HG02623 (cell line): ENCODE data around the gene KLLN.
"Not testable (repeated sequence)": the region's sequence is repeated elsewhere in the genome, so short reads cannot be mapped to it uniquely, and the experiment has no call there.

Source experiments
- ATAC-seq: cut with Tn5 transposase; IDR thresholded peaks from one replicate; pipeline ENCODE4 v1.9.1; 2021; ENCODE audit warnings: moderate library complexity; ENCODE audit not compliant: unreplicated experiment

The KLLN gene

DNA sequence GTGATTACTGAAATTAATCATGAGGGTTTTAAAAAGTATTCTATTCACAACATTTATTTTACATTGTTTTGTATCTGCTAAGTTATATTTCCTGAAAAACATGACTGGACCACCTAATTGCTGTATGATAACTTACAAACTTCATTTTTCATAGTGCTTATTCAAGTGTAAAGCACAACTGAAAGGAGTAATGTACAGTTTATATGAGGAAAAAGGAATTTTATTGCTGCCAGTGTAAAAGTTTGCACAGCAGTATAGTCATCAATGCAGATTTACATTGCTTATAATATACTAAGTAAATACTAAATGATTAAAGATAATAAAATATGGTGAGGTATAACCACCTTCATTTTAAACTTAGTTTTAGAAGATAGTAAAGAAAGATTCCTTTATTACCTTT is 4.1 kb upstream of the KLLN start:
- no peak for ATAC-seq

DNA sequence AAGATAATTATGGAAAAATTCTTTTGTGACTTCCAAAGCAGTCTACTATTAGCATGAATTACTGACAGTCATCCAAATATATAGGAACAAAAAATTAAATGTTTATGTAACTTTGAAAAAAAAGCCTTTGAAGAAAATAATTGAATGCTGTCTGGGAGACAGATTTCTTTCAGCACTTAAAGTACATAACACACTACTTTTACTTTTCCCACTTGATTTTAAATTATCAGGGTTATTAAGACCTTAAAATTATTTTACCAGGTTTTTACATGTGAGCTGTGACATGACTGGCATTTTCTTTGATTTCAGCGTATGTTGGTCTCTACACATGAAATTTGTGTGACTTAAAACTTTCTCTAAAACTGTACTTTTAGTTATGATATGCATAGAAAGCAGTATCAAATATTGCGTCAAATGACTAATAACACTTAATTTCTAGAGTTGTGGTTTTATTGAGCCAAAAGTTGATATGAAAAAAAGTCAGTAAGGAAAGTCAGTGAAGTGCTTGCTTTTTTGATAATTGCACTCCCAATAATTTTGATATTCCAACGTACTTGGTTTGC is 3.2 kb upstream of the KLLN start:
- ATAC-seq, result no peak

DNA sequence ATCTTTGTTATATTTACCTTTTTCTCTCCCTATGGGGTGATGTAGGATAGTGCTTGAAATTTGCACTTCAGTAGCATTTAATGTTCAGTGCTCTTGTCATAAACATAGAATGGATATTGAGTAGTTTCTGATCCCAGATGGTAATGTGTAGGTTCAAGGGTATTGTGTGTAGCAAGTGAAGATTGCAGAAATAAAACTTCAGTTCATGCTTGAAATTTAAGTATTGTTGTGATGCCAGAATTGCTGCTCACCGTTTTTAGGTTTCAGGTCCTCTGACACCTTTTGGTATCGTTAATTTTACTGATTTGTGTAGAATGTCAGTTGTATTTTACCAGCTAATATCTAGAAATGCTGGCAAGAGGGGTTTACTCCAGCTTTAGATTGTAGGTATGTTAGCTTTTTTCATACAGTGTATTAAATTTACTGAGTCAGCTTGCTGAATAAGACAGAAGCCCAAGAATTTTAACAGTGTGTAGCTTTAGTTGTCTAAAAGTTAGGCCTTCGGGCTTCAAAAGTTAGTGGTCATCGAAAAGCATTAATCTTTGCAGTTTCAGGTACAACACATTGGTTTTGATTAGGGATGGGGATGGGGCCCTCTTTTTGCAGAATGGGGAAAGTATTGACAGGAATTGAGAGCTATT is 2.0 kb upstream of the KLLN start:
- ATAC-seq, result no peak

DNA sequence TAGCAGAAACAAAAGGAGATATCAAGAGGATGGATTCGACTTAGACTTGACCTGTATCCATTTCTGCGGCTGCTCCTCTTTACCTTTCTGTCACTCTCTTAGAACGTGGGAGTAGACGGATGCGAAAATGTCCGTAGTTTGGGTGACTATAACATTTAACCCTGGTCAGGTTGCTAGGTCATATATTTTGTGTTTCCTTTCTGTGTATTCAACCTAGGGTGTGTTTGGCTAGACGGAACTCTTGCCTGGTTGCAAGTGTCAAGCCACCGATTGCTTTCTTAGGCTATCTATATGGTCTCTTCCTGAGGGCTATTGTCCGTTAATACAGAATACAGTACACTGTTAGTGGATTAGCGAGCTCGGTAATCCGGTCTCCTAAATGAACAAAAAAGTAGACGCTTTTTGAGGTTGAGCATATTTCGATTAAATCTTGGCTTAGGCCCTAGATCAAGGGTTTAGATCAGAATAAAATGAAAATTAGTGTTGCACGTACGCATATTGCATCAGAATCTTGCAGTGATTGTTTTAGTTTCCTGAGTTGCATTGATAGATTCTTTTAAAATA is 1.2 kb upstream of the KLLN start:
- no peak for ATAC-seq

DNA sequence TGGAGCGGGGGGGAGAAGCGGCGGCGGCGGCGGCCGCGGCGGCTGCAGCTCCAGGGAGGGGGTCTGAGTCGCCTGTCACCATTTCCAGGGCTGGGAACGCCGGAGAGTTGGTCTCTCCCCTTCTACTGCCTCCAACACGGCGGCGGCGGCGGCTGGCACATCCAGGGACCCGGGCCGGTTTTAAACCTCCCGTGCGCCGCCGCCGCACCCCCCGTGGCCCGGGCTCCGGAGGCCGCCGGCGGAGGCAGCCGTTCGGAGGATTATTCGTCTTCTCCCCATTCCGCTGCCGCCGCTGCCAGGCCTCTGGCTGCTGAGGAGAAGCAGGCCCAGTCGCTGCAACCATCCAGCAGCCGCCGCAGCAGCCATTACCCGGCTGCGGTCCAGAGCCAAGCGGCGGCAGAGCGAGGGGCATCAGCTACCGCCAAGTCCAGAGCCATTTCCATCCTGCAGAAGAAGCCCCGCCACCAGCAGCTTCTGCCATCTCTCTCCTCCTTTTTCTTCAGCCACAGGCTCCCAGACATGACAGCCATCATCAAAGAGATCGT is 690 bp upstream of the KLLN start:
- not testable (repeated sequence) for ATAC-seq

DNA sequence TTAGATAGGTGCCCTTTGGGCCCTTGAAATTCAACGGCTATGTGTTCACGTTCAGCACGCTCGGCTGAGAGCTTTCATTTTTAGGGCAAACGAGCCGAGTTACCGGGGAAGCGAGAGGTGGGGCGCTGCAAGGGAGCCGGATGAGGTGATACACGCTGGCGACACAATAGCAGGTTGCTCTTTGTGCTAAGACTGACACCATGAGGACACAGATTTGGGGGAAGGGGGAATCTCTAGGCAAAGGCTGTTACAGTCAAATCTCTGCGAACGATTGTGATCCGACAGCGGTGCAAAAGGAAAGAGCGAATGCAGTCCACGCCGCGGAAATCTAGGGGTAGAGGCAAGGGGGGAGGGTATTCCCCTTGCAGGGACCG is 667 bp downstream of the KLLN start:
- ATAC-seq, result peak; percentile 13

DNA sequence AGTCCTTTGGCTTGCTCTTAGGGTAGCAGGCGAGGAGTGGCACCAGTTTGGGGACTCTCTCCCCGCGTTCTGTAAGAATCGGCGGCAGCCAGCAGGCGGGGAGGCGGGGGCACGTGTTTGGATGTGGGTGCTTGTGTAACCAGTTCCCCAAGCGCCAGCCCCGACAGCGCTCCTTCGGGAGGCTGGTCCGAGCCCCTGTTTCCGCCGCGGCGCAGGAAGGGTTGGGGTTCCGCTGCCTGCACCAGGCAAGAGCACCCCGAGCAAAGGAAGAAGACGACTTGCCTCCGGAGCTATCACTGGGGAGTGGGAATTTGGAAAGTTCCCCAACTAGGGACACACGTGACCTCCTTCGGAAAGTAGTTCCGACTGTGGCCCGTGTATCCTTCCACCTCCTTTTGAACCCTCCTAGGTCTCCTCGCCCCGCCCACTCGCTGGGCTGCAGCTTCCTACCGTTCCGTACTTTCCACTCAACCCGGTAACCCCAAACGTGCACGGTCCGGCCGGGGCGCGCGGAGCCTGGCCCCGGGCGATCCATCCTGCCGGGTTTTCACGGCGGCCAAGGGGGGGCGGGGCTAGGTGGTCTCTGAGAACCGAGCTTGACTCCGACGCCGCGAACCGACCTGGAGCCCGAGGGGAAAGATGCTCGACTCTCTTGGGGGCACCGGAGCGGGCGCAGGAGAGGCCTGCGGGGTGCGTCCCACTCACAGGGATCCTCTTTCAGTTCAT is 1.2 kb downstream of the KLLN start:
- ATAC-seq, result peak; percentile 46

DNA sequence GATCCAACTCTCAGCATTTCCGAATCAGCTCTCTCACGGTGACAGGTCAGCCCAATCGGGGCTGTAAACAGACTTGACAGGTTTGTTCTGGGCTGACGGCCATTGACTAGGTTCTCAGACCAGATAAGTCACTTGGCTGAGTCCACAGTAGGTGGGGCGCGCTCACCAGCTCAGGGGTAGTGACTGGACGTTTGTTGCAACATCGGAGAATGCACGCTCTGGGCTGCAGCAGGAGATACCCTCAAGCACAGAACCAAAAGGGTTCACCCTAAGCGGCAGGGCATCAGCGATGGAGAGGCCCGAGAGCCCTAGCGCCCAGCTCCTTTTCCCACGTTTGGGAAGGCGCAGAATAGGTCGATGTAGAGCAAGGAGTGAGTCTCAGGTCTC is 1.8 kb downstream of the KLLN start:
- ATAC-seq, result peak; percentile 6

DNA sequence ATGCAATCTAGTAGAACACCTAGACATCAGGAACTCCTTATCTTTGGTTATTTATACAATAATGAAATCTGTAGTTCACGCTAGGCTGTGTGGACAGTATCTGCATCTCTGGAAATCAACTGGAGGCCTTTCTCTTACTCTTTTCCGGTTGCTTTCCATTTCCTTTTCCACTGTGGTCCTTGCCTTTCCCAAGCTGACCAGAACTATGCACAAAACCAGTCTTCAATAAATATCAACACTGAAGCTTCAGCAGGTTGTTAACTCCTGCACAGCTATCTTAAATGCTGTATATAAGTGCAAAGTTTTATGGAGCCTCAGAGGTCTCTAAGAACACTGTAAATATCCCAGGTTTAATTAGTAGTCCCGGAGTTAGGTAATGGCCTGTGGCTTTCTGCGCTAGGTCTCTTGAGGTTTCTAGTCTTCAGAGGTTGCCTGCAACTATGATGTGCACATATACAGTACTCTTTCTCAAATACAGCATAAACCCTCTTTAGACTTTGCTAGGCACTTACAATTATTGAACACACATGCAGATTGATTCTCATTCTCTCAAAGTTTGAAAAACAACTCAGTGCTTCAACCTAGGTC is 2.4 kb downstream of the KLLN start:
- ATAC-seq, result no peak

DNA sequence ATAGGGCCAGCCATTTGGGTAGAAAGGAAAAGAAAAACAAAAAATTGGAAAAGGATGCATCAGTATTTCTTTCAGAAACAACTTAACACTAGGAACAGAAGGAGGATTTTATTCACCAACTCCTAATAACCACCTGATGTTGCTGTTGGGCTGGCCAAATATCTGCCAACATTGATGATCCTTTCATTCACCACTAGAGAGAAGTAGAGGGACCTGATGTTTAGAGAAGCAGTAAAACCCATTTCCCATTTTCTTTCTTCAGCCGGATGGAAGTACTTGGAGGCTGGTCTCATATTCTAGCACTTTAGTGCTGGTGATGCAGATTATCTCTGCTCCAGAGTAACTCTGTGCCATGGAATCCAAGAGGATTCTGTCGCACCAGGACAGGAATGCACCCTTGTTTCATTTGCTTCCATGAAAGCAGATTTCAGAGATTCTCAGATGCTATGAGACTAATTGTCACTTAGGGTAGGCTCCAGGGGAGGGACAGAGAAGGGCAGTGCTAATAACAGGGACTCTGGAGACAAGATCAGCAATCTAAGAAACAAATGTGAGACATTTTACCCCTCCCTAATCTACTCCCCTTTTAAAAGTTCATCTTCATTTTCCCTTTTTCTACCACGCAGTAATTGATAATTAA is 3.1 kb downstream of the KLLN start:
- ATAC-seq, result no peak

DNA sequence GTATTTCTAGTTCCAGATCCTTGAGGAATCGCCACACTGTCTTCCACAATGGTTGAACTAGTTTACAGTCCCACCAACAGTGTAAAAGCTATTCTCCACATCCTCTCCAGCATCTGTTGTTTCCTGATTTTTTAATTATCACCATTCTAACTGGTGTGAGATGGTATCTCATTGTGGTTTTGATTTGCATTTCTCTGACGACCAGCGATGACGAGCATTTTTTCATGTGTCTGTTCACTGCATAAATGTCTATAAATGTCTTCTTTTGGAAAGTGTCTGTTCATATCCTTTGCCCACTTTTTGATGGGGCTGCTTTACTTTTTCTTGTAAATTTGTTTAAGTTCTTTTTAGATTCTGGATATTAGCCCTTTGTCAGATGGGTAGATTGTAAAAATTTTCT is 7.7 kb downstream of the KLLN start:
- not testable (repeated sequence) for ATAC-seq

DNA sequence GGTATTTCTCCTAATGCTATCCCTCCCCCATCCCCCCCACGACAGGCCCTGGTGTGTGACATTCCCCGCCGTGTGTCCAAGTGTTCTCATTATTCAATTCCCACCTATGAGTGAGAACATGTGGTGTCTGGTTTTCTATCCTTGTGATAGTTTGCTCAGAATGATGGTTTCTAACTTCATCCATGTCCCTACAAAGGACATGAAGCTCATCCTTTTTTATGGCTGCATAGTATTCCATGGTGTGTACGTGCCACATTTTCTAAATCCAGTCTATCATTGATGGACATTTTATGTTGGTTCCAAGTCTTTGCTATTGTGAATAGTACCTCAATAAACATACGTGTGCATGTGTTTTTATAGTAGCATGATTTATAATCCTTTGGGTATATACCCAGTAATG is 8.1 kb downstream of the KLLN start:
- ATAC-seq, result not testable (repeated sequence)

DNA sequence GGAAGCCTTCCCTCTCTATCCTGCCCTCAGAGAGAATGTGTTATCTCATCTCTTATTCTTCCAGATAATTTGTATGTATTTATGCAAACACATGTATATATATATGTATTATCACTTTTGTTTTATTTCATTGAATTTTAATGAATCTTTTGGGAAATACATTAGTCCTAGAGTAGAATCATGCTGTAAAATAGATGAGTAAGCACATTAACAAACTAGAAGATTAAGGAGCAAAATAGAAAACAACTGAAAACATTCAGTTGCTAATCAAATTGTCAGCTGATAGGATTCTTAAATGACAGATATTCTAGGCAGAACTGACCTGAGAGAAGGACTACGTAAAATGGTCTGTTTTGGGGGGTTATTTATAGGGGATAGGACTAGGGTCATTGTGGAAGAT is 11.2 kb downstream of the KLLN start:
- no peak for ATAC-seq

DNA sequence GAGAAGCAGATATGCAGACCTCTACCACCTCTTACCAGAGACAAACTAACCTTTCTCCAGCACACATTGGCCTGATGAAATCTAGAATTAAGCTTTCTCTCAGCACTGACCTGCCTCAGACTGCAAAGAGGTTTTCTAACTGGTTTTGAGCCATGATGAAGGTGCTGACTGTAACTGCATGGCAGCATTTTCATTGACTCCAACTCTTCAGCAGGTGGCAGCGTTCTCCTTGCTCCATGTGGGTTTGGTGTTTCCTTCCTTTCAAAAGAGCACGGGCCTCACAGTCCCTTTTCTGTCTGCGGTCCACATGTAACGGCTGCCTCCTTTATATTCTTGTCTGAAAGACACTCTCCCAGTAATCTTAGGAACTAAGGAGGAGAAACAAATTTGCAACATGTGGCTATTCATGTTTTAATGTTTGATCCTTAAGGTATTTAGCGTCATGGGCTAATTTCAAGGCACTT is 12.6 kb downstream of the KLLN start:
- ATAC-seq, result no peak

DNA sequence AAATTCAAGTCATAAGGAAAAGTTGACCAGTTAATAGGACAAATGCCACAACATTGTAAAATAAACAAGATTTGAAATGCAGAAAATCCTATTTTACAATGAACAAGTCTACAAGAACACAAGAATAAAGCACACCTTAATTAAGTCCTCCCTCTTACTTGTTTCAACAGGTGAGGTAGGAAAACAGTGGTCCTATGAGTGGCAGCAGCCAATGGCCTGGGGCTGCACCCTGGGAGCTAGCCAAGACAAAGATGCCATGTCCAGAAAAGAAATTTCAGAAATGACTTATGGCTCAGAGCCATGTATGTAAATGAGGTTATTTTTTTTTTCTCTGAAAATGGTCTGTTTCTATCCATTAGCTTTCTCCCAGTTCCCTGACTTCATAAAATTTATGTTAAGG is 14.3 kb downstream of the KLLN start:
- ATAC-seq, result no peak

DNA sequence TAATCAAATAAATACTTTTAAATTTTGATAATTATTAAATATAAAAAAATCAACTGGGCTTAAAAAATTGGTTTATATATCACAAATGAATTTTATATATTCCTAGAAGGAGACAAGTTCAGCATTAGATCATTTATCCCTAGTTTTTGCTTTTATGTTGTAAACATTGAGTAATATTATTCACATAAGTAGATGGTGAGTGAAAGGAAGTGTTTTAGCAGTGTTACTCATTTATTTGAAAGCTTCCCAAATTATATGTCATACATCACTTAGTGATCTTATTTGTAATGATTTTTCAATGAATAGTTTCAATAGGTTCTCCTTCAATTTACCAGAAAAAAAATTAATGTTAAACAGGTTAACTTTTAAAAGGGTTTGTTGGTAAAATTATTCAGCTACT is 15.8 kb downstream of the KLLN start:
- ATAC-seq, result no peak

DNA sequence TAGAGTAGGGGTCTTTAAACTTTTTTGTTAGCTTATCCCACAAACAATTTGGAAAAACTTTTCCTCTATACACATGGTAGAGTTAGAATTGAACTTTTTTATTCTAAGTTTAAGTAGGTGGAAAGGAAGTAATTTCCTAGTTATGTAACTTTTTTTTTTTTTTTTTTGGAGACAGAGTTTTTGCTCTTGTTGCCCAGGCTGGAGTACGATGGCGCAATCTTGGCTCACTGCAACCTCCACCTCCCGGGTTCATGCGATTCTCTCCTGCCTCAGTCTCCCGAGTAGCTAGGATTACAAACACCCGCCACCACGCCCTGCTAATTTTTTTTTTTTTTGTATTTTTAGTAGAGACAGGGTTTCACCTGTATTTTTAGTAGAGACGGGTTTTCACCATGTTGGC is 16.6 kb downstream of the KLLN start:
- ATAC-seq, result not testable (repeated sequence)

DNA sequence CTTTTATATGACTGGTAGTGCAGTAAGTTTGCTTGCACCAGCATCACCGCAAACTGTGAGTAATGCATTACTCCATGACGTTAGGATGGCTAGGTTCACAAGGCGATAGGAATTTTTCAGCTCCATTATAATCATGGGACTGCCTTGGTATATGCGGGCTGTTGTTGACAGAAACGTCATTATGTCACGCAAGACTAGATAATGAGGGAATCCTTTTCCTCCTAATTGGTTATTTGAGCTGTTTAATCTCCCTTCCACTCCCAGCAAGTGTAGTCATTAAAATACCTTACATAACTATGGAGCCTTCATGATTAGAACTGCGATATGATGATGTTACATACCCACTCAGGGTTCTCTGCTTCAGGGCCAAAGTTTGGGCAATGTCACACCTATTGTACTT is 17.3 kb downstream of the KLLN start:
- ATAC-seq, result no peak

DNA sequence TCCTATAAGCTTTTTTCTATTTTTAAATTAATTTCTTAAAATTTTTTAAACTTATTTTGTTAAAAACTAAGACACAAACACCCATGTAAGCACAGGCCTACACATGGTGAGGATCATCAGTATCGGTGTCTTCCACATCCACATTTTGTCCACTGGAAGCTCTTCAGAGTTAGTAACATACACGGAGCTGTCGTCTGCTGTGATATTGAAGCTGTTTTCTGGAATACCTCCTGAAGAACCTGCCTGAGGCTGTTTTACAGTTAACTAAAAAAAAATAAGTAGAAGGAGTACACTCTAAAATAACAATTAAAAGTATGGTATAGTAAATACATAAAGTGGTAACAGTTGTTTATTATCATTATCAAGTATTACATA is 17.7 kb downstream of the KLLN start:
- ATAC-seq, result no peak

DNA sequence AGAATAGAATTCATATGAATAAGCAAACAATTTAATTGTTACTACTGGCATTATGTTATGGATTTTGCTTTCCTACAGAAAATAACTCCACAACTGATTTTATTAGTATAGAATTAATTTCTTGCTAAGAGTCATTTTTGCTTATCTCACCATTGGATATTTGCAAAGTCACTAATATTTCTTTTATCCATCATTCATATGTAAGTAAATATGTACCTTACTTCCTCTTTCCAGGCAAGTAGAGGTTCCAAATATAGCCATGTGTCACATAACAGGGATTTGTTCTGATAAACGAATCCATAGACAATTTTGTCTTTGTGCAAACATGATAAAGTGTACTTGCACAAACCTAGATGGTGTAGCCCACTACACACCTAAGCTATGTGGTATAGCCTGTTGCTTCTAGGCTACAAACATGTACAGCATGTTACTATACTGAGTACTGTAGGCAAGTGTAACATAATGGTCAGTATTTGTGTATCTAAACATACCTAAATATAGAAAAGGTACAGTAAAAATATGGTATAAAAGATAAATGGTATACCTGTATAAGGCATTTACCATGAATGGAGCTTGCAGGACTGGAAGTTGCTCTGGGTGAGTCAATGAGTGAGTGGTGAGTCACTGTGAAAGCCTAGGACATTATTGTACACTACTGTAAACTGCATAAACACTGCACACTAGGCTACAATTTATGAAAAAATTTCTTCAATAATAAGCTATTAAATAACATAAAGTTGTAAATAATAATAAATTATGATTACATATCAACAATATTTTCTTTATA is 18.3 kb downstream of the KLLN start:
- no peak for ATAC-seq
